Measurements from ENCODE around the gene IGF1R. TPM values are rescaled to one million over a fixed set of nuclear protein-coding genes. Genes with fewer than 3 reads are reported as not detected.

Gene IGF1R
- total and polyA plus RNA-seq, 2 of the 13 experiments (the other 11 are each of a cell fraction or from before 2014, with no cell fraction given): 15.9 to 18.4 TPM

DNA sequence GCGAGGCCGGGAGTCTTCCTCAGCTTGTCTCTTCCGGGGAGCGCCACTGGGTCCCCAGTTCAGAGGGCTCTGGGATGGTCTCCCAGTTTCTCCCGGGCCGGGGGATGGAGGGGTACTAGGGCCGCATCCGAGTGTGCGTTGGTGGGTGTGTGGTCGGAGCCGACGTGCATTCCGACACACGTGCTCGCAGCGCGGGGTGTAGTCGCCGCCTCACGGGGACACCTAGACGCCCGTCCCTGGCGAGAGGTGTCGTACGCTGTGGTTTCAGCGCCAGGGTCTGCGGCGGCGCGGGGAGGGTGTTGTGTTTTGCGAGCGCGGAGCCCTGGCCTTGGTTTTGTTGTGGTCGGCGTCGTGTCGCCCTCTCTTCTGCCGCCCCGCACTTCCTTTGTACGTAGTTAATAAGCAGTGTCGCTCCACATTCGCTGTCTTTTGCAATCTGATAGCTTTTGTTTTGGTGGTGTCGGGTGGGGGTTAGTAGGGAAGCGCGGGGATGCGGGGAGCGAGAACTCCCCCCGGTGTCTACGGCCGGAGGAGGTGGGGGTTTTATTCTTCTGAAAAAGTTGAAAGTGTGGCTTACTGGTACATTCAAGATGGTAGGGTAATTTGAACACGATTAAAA lies 2.2 kb downstream of the IGF1R start (continued):
- TF ChIP-seq, protein P1, sequence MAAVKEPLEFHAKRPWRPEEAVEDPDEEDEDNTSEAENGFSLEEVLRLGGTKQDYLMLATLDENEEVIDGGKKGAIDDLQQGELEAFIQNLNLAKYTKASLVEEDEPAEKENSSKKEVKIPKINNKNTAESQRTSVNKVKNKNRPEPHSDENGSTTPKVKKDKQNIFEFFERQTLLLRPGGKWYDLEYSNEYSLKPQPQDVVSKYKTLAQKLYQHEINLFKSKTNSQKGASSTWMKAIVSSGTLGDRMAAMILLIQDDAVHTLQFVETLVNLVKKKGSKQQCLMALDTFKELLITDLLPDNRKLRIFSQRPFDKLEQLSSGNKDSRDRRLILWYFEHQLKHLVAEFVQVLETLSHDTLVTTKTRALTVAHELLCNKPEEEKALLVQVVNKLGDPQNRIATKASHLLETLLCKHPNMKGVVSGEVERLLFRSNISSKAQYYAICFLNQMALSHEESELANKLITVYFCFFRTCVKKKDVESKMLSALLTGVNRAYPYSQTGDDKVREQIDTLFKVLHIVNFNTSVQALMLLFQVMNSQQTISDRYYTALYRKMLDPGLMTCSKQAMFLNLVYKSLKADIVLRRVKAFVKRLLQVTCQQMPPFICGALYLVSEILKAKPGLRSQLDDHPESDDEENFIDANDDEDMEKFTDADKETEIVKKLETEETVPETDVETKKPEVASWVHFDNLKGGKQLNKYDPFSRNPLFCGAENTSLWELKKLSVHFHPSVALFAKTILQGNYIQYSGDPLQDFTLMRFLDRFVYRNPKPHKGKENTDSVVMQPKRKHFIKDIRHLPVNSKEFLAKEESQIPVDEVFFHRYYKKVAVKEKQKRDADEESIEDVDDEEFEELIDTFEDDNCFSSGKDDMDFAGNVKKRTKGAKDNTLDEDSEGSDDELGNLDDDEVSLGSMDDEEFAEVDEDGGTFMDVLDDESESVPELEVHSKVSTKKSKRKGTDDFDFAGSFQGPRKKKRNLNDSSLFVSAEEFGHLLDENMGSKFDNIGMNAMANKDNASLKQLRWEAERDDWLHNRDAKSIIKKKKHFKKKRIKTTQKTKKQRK (IDR thresholded peaks at IDR 0.05; ENCODE audit: low read length): no peak
- TF ChIP-seq, protein P2, sequence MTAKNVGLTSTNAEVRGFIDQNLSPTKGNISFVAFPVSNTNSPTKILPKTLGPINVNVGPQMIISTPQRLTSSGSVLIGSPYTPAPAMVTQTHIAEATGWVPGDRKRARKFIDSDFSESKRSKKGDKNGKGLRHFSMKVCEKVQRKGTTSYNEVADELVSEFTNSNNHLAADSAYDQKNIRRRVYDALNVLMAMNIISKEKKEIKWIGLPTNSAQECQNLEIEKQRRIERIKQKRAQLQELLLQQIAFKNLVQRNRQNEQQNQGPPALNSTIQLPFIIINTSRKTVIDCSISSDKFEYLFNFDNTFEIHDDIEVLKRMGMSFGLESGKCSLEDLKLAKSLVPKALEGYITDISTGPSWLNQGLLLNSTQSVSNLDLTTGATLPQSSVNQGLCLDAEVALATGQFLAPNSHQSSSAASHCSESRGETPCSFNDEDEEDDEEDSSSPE (CRISPR knock-in tag; IDR thresholded peaks at IDR 0.05): peak; percentile 41; the same call in 1 of the 2 replicates
- TF ChIP-seq, protein P3, sequence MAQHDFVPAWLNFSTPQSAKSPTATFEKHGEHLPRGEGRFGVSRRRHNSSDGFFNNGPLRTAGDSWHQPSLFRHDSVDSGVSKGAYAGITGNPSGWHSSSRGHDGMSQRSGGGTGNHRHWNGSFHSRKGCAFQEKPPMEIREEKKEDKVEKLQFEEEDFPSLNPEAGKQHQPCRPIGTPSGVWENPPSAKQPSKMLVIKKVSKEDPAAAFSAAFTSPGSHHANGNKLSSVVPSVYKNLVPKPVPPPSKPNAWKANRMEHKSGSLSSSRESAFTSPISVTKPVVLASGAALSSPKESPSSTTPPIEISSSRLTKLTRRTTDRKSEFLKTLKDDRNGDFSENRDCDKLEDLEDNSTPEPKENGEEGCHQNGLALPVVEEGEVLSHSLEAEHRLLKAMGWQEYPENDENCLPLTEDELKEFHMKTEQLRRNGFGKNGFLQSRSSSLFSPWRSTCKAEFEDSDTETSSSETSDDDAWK (CRISPR knock-in tag; IDR thresholded peaks at IDR 0.05): no peak
- TF ChIP-seq ZNF101 (CRISPR knock-in tag; IDR thresholded peaks at IDR 0.05; ENCODE audit: borderline replicate concordance, low read depth) (no peak), ZNF891 (CRISPR knock-in tag; IDR thresholded peaks at IDR 0.05) (peak; percentile 64), RXRA (CRISPR knock-in tag; IDR thresholded peaks at IDR 0.05) (0 out of 2 replicates have a peak, but pooled peaks have one; percentile 22), ZNF331 (CRISPR knock-in tag; IDR thresholded peaks at IDR 0.05) (no peak), PTBP1 (IDR thresholded peaks at IDR 0.05; ENCODE audit: low read depth, low read length, poor library complexity, severe bottlenecking) (no peak), TAF1 (CRISPR knock-in tag; IDR thresholded peaks at IDR 0.05) (peak; percentile 77), NFIC (IDR thresholded peaks at IDR 0.05; ENCODE audit: low read length) (no peak), MAF1 (CRISPR knock-in tag; IDR thresholded peaks at IDR 0.05; ENCODE audit: borderline replicate concordance) (no peak), ZNF317 (CRISPR knock-in tag; IDR thresholded peaks at IDR 0.05) (0 out of 2 replicates have a peak, but pooled peaks have one; percentile 61), SALL1 (CRISPR knock-in tag; IDR thresholded peaks at IDR 0.05) (peak; percentile 61; the same call in 1 of the 2 replicates)
- TF ChIP-seq, protein P4, sequence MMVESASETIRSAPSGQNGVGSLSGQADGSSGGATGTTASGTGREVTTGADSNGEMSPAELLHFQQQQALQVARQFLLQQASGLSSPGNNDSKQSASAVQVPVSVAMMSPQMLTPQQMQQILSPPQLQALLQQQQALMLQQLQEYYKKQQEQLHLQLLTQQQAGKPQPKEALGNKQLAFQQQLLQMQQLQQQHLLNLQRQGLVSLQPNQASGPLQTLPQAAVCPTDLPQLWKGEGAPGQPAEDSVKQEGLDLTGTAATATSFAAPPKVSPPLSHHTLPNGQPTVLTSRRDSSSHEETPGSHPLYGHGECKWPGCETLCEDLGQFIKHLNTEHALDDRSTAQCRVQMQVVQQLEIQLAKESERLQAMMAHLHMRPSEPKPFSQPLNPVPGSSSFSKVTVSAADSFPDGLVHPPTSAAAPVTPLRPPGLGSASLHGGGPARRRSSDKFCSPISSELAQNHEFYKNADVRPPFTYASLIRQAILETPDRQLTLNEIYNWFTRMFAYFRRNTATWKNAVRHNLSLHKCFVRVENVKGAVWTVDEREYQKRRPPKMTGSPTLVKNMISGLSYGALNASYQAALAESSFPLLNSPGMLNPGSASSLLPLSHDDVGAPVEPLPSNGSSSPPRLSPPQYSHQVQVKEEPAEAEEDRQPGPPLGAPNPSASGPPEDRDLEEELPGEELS (CRISPR knock-in tag; IDR thresholded peaks at IDR 0.05): no peak; the same call in 1 of the 2 replicates
- TF ChIP-seq, protein P5, sequence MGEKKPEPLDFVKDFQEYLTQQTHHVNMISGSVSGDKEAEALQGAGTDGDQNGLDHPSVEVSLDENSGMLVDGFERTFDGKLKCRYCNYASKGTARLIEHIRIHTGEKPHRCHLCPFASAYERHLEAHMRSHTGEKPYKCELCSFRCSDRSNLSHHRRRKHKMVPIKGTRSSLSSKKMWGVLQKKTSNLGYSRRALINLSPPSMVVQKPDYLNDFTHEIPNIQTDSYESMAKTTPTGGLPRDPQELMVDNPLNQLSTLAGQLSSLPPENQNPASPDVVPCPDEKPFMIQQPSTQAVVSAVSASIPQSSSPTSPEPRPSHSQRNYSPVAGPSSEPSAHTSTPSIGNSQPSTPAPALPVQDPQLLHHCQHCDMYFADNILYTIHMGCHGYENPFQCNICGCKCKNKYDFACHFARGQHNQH (CRISPR knock-in tag; IDR thresholded peaks at IDR 0.05): no peak
- TF ChIP-seq, protein P6, sequence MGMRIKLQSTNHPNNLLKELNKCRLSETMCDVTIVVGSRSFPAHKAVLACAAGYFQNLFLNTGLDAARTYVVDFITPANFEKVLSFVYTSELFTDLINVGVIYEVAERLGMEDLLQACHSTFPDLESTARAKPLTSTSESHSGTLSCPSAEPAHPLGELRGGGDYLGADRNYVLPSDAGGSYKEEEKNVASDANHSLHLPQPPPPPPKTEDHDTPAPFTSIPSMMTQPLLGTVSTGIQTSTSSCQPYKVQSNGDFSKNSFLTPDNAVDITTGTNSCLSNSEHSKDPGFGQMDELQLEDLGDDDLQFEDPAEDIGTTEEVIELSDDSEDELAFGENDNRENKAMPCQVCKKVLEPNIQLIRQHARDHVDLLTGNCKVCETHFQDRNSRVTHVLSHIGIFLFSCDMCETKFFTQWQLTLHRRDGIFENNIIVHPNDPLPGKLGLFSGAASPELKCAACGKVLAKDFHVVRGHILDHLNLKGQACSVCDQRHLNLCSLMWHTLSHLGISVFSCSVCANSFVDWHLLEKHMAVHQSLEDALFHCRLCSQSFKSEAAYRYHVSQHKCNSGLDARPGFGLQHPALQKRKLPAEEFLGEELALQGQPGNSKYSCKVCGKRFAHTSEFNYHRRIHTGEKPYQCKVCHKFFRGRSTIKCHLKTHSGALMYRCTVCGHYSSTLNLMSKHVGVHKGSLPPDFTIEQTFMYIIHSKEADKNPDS (CRISPR knock-in tag; IDR thresholded peaks at IDR 0.05): no peak
